Gastroesophageal sphincter (tissue), 3 donors: Measurements from ENCODE around the gene C3.

Experiments
- EP300 ChIP-seq: sonication (generic); formaldehyde crosslinking; IDR thresholded peaks from one replicate; pipeline ENCODE4 v1.6.1; 2017; ENCODE audit warnings: antibody characterized with exemption, mild to moderate bottlenecking
- POLR2A ChIP-seq, 2 donors: fragments of 450-650 bp; IDR thresholded peaks; one replicate each; pipeline ENCODE4 v1.6.1; 2017; ENCODE audit warnings: antibody characterized with exemption in 2 of 2, mild to moderate bottlenecking in 2 of 2, moderate library complexity in 1 of 2
- POLR2AphosphoS5 ChIP-seq: sonication (generic); formaldehyde crosslinking; IDR thresholded peaks from one replicate; pipeline ENCODE4 v1.6.1; 2017; ENCODE audit warnings: antibody characterized with exemption
- TF ChIP-seq, protein P1 (sequence below), 4 experiments: fragments of 200-600 bp in 2 of 4; fragments of 450-650 bp in 2 of 4; sonication (generic) in 1 of 4; IDR thresholded peaks; one replicate each; pipeline ENCODE4 v1.5.1; 2017 to 2019; ENCODE audit warnings: antibody characterized with exemption in 4 of 4, mild to moderate bottlenecking in 2 of 4, moderate library complexity in 2 of 4

DNA sequence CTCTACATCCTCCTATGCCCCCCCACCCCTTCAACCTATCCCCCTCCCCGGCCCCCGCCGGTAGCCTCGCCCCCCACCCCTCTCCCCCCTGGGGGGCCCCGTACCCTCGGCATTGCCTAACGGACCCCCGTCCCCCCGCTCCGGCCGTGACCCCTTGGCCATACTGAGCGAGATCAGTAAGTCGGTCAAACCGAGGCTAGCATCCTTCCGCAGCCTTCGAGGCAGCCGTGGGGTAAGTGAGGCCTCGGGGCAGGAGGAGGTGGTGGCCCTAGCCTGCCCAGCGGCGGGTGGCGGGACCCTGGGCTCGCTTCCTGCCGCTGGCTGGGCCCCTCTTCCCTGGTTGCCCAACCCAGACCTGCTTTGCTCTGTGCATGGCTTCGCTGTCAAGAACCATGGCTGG is 25.5 kb upstream of the C3 start:
- TF ChIP-seq, protein P1, sequence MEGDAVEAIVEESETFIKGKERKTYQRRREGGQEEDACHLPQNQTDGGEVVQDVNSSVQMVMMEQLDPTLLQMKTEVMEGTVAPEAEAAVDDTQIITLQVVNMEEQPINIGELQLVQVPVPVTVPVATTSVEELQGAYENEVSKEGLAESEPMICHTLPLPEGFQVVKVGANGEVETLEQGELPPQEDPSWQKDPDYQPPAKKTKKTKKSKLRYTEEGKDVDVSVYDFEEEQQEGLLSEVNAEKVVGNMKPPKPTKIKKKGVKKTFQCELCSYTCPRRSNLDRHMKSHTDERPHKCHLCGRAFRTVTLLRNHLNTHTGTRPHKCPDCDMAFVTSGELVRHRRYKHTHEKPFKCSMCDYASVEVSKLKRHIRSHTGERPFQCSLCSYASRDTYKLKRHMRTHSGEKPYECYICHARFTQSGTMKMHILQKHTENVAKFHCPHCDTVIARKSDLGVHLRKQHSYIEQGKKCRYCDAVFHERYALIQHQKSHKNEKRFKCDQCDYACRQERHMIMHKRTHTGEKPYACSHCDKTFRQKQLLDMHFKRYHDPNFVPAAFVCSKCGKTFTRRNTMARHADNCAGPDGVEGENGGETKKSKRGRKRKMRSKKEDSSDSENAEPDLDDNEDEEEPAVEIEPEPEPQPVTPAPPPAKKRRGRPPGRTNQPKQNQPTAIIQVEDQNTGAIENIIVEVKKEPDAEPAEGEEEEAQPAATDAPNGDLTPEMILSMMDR (IDR thresholded peaks at IDR 0.05), result no peak
- TF ChIP-seq POLR2A (IDR thresholded peaks at IDR 0.05), result no peak
- no peak for TF ChIP-seq POLR2AphosphoS5
- TF ChIP-seq EP300, result no peak
